ENCODE measurements around the gene LY9. TPM values are rescaled to one million over a fixed set of nuclear protein-coding genes. Genes with fewer than 3 reads are reported as not detected.

The LY9 gene
- total and polyA plus RNA-seq, 9 of the 15 experiments (the other 6 are each of a cell fraction or from before 2014, with no cell fraction given), result not detected

DNA sequence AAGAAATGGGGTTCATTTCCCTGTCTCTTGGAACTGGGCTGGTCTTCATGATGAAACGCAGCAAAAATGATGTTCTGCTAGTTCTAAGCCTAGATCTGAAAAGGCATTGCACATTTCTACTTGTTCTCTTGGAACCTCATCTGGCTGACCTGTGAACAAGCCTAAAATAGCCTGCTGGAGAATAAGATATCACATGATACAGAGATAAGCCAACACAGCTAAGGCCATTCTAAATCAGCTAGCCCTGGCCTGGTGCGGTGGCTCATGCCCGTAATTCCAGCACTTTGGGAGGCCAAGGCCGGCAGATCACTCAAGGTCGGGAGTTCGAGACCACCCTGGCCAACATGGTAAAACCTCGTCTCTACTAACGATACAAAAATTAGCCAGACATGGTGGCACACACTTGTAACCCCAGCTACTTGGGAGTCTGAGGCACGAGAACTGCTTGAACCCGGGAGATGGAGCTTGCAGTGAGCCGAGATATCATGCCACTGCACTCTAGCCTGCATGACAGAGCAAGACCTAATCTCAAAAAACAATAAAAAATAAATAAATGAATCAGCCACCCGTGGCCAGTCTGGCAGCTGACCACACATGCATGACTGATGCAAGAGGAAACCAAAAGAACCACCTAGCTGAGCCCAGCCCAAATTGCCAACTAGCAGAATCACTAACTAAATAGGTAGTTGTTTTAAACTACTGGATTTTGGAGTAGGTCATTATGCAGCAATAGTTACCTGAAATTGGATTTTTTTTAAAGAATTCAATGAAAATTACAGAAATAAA is 48.7 kb downstream of the LY9 start (continued):
- no peak for TF ChIP-seq MED1 (CRISPR knock-in tag; IDR thresholded peaks at IDR 0.05; ENCODE audit: borderline replicate concordance)
- TF ChIP-seq, protein P1, sequence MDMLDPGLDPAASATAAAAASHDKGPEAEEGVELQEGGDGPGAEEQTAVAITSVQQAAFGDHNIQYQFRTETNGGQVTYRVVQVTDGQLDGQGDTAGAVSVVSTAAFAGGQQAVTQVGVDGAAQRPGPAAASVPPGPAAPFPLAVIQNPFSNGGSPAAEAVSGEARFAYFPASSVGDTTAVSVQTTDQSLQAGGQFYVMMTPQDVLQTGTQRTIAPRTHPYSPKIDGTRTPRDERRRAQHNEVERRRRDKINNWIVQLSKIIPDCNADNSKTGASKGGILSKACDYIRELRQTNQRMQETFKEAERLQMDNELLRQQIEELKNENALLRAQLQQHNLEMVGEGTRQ (CRISPR knock-in tag; IDR thresholded peaks at IDR 0.05), result no peak
- TF ChIP-seq, protein P2, sequence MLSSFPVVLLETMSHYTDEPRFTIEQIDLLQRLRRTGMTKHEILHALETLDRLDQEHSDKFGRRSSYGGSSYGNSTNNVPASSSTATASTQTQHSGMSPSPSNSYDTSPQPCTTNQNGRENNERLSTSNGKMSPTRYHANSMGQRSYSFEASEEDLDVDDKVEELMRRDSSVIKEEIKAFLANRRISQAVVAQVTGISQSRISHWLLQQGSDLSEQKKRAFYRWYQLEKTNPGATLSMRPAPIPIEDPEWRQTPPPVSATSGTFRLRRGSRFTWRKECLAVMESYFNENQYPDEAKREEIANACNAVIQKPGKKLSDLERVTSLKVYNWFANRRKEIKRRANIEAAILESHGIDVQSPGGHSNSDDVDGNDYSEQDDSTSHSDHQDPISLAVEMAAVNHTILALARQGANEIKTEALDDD (IDR thresholded peaks at IDR 0.05), result peak; percentile 72
- TF ChIP-seq ZBTB8A (IDR thresholded peaks at IDR 0.05; ENCODE audit: partially characterized antibody), result no peak
- peak; percentile 50; the same call in 1 of the 2 replicates for TF ChIP-seq NFE2 (IDR thresholded peaks at IDR 0.05; ENCODE audit: low read depth)
- TF ChIP-seq, protein P3, sequence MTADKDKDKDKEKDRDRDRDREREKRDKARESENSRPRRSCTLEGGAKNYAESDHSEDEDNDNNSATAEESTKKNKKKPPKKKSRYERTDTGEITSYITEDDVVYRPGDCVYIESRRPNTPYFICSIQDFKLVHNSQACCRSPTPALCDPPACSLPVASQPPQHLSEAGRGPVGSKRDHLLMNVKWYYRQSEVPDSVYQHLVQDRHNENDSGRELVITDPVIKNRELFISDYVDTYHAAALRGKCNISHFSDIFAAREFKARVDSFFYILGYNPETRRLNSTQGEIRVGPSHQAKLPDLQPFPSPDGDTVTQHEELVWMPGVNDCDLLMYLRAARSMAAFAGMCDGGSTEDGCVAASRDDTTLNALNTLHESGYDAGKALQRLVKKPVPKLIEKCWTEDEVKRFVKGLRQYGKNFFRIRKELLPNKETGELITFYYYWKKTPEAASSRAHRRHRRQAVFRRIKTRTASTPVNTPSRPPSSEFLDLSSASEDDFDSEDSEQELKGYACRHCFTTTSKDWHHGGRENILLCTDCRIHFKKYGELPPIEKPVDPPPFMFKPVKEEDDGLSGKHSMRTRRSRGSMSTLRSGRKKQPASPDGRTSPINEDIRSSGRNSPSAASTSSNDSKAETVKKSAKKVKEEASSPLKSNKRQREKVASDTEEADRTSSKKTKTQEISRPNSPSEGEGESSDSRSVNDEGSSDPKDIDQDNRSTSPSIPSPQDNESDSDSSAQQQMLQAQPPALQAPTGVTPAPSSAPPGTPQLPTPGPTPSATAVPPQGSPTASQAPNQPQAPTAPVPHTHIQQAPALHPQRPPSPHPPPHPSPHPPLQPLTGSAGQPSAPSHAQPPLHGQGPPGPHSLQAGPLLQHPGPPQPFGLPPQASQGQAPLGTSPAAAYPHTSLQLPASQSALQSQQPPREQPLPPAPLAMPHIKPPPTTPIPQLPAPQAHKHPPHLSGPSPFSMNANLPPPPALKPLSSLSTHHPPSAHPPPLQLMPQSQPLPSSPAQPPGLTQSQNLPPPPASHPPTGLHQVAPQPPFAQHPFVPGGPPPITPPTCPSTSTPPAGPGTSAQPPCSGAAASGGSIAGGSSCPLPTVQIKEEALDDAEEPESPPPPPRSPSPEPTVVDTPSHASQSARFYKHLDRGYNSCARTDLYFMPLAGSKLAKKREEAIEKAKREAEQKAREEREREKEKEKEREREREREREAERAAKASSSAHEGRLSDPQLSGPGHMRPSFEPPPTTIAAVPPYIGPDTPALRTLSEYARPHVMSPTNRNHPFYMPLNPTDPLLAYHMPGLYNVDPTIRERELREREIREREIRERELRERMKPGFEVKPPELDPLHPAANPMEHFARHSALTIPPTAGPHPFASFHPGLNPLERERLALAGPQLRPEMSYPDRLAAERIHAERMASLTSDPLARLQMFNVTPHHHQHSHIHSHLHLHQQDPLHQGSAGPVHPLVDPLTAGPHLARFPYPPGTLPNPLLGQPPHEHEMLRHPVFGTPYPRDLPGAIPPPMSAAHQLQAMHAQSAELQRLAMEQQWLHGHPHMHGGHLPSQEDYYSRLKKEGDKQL (CRISPR knock-in tag; IDR thresholded peaks at IDR 0.05; ENCODE audit: borderline replicate concordance), result no peak
- TF ChIP-seq MAFG (tag; conservative IDR thresholded peaks at IDR 0.05), result peak; percentile 73
- TF ChIP-seq SRSF1 (IDR thresholded peaks at IDR 0.05; ENCODE audit: low read depth, low read length), result no peak
- TF ChIP-seq ZNF696 (CRISPR knock-in tag; conservative IDR thresholded peaks at IDR 0.05), result no peak
- peak; percentile 93 for TF ChIP-seq MEF2D (tag; conservative IDR thresholded peaks at IDR 0.05; ENCODE audit: low read depth)
- peak; percentile 51 for TF ChIP-seq TAL1 (IDR thresholded peaks at IDR 0.05)
- no peak for TF ChIP-seq NCOA4 (IDR thresholded peaks at IDR 0.05; ENCODE audit: partially characterized antibody)

All from K562 (cell line).